Stimulated activated CD8-positive, alpha-beta memory T cell treated with anti-CD3 and anti-CD28 coated beads, Interleukin-12 subunit alpha, Interleukin-12 subunit beta, amount 100 ng/mL, for 4 hours (primary cell): ENCODE results near the gene PRKCQ.

ENCODE experiments used
- DNase-seq: peaks from one replicate; pipeline ENCODE4 v3.0.0-alpha.2; 2020; ENCODE audit warnings: low read depth

The PRKCQ gene

DNA sequence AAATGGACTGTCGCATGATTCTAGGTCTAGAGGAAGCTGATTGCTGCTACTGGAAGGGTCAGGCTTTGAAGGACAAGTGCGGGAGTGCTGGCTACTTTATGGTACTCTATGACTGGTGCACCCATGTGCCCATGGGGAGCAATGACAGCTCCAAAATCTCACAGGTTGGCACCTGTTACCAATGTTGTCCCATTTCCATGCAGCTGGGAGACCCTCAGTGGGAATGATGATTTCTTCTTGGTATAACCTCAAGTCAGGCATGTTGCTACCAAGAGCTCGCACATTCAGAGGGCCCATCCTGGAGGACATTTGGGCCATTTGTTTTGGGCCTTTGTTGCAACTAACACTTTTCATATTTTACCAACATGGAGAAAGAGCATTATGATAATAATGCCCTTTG is 174.4 kb downstream of the PRKCQ start:
- no peak for DNase-seq

DNA sequence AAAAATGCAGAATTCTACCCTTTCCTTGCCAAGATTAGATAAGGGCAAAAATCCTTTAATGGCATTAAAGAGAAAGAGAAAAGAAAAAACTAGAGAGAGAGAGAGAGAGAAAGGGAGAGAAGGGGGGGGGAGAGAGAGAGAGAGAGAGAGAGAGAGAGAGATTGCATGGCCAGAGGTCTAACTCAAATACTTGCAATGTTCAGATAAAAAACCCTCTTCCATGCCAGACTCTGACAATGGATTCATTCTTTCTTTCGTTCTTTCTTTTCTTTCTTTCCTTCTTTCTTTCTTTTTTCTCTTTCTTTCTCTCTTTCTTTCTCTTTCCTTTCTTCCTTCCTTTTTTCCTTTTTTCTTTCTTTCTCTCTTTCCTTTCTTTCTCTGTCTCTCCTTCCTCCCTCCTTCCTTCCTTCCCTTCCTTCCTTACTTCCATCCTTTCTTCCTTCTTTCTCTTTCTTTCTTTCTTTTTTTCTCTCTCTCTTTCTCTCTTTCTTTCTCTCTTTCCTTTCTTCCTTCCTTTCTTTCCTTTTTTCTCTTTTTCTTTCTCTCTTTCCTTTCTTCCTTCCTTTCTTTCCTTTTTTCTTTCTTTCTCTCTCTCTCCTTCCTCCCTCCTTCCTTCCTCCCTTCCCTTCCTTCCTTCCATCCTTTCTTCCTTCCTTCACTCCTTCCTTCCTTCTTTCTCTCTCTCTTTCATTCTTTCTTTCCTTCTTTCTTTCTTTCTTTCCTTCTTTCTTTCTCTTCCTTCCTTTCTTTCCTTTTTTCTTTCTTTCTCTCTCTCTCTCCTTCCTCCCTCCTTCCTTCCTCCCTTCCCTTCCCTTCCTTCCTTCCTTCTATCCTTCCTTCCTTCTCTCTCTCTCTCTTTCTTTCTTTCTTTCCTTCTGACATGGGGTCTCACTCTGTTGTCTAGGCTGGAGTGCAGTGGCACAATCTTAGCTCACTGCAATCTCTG is 175.7 kb downstream of the PRKCQ start:
- no peak for DNase-seq

DNA sequence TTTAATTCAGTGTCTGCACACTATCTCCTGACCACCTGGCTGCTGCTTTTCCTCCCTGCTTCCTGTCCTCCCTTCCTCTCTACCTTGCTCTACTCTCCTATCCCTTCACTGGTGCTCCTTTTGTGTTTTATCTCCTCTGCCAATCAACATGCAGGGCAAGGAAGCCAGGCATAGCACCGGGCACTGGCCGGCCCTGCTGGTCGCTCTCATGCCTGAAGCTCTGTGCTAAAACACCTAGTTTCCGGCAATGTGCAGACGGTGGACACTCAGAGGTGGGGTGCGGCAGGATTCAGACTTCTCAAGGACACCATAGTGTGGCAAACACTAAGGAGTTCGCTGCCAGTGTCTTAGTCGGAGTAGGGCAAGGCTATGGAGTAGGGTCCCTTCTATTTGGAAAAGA is 177.1 kb downstream of the PRKCQ start:
- DNase-seq: no peak

DNA sequence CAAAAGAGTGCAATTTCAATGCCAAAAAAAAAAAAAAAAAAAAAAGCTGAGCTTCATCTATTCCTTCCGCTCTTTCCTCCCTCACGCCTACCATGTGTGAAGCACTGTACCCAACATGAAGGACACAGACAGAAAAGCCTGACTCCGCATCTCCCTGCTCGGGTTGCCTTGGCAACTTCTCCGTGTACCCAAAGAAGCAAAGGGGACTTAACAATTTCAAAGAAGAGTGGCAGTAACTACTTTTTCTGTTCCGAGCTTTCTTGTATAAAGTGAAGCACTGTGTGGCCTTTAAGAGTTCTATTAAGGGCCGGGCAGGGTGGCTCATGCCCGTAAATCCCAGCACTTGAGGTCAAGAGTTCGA is 177.7 kb downstream of the PRKCQ start:
- DNase-seq: no peak

DNA sequence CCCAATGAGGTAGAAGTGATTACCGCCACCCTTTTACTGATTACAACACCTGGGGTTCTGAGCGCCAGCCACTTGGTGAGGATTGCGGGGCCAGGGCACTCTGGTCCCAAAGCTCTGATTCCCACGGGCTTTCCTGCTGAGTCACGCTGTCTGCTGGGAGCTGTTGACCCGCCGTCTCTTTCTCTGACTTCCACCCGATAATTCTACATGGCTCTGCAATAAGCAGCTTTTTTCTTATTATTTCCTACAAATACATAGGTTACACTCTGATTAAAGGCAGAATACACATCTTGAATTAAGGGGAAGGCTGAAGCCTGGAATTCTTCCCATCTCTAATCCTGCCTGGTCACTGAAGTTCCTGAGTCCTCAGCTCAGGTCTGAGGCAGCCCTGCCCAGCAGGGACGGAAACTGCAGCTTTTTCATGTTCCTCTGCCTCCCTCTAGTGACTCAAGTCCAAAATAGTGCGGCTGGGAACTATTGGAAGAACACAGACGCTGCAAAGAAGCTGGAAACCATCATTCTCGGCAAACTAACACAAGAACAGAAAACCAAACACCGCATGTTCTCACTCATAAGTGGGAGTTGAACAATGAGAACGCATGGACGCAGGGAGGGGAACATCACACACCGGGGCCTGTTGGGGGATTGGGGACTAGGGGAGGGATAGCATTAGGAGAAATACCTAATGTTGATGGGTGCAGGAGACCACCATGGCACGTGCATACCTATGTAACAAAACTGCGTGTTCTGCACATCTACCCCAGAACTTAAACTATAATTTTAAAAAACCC is 178.3 kb downstream of the PRKCQ start:
- DNase-seq: no peak

DNA sequence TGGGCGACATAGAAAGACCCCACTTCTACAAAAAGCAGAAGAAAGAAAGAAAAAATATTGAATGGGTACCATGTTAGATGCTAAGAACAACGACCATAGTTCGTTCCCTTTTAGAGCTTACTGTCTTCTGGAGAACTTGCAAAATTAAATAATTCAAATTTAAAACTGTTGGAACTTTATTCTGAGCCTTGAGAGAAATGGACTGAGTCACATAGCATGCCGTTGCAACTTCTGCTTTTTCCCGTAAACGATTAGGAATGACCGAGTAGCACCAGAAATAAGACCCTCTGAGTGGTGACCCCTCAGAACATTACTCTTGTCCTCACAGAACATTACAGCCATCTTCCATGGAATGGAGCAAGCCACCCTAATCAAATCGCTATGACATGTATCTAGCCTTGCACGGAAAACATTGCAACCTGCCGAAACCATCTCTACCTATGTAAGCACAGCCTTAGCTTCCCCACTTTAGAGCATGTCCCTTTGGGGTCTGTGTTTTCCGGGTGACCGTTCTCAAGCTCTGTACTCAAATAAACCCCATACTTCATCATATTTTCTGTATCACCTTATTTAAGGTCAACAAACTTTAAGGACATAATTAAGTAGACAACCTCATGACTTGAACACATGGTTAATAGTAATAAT is 179.1 kb downstream of the PRKCQ start:
- DNase-seq: no peak

DNA sequence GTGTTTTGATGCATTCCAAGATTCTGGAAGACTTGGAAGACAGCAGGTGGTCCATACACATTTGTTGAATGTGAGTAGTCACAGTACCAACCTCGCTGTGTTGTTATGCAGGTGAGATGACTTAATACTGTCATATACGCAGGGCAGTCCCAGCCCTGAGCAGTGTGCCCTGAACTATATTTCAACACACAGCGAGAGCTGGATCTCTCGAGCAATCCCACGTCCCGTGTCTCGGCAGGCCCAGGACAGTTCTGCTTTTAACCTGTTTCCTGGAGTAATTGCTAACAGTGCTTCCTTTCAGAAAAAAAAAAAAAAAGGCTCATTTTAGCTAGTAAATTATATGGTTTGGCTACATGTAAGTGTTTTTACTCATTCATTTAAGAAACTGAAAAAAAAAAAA is 179.7 kb downstream of the PRKCQ start:
- DNase-seq: no peak

DNA sequence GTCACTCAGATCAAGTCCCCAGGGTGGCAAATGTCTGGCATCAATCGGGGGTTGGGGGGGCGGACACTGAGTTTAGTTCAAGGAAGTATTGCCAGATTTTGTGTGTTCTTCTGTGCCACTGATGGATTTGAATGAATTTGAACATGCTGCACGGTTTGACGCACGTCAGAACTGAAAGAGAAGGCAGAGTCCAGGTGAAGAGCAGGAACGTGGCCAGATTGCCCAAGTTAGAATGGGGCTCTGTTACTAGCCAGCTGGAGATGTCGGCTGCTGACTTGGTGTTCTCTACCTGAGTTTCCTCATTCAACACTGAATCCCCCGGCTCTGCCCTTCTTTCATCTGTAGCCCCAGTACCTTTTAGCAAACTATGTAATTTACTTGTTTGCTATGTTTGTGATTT is 180.2 kb downstream of the PRKCQ start:
- no peak for DNase-seq

DNA sequence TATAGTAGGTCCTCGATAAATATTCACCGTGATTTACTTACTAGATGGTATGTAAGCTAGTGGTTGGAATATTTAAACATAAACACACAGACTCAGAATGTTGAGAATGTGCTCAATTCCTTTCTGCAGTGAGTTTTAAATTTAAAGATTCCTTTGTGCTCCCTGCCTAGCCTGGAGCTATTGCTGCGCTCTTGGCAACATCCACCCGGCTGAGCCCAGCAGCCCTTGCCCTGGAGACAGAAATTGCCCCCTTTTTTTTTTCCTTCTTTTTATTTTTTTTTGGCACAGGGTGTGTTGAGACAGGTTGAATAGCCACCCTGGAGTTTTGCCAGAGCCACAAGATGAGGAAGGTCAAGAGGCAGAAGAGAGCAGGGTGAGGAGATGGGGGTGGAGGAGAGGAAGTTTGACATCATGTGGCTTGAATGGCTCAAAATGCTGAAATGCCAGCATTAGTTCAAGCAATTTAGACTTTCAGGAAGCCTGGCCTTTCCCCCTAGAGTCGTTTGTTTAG is 180.8 kb downstream of the PRKCQ start:
- DNase-seq: no peak

DNA sequence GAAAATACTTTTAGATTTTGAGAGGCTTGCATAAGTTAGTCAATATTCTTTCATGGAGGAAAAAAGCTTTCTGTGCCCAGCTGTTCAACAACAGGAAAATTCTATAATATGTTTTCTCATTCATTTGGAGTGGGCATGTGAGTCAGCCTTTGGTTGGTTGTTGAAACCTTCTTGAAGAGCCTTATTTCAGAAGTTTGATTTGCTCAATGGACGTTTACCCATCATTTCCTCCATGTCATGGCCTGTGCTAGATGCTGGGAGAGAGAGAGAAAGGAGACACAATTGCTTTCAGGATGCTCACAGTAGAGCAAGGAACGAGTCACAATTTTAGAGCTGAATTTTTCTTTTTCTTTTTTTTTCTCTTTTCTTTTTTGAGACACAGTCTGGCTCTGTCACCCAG is 181.7 kb downstream of the PRKCQ start:
- DNase-seq: no peak

DNA sequence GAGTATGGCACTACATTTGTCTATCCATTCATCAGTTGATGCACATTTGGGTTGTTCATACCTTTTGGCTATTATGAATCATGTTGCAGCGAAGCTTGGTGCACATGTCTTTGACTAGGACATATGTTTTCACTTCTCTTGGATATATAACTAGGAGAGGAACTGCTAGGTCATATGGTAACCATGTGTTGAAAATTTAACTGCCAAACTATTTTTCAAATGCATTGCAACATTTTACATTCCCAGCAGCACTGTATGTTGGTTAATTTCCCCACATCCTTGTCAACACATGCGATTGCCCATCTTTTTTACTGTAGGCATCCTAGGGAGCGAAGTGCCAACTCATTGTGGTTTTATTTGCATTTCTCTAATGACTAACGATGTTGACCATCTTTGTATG is 183.4 kb downstream of the PRKCQ start:
- no peak for DNase-seq

DNA sequence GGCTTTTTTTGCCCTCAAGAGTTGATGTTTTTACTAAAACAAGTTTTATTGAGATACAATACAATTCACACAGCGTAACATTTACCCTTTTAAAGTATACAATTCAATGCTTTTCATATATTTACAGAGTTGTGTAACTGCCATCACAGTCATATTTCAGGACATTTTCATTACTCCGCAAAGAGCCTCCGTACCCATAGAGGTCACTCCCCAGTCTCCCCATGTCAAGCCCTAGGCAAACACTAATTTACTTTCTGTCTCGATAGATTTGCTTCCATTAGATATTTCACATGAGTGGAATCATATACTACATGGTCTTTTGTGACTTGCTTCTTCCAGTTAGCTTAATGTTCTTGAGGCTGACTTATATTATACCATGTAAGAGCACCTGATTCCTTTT is 183.8 kb downstream of the PRKCQ start:
- no peak for DNase-seq

DNA sequence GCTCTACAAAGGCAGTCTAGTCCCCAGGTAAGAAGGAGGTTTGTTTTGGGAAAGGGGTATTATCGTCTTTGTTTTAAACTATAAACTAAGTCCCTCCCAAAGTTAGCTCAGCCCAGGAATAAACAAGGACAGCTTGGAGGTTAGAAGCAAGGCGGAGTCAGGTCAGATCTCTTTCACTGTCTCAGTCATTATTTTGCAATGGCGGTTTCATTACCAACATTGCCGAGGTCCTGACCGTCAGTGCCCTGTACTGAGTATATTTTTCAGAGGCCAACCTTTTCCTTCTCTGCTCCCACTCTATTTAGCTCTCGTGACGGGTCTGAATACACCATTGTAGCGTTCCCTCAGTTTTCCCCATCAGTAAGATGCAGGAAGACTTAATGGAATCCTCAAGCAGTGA is 184.5 kb downstream of the PRKCQ start:
- DNase-seq: no peak

DNA sequence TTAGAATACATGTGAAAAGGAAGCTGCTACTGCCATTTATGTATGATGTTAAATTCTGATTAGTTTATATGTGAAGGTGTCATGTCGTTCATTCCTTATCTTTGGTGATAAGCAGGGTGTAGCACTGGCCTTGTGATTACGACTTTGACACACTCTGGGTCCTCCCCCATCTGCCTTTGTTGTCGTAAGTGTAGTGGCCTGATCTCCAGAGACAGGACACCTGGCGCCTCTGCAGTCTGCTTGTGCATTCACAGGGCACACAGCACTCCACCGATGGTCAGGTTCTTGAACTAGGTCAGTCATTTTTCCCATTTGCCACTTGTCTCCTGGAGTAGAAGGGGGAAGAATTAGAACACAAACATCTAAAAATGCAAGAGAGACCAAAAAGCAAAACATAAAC is 186.0 kb downstream of the PRKCQ start:
- no peak for DNase-seq

DNA sequence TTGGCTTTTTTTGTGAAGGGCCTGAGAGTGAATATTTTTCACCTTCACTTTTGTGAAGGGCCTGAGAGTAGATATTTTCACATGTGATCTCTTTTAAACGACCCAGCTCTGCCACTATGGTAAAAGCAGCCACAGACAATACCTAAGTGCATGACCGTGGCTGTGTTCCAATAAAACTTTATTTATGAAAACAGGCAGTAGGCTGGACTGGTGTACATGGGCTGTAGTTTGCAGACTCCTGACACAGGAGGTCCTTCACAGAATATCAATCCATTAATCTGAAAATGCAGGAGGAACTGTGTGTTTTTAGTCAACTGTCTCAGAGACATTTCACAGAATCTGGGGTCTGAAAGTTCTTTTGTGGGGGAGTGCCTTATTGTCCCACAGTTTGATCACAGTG is 186.9 kb downstream of the PRKCQ start:
- DNase-seq: no peak

DNA sequence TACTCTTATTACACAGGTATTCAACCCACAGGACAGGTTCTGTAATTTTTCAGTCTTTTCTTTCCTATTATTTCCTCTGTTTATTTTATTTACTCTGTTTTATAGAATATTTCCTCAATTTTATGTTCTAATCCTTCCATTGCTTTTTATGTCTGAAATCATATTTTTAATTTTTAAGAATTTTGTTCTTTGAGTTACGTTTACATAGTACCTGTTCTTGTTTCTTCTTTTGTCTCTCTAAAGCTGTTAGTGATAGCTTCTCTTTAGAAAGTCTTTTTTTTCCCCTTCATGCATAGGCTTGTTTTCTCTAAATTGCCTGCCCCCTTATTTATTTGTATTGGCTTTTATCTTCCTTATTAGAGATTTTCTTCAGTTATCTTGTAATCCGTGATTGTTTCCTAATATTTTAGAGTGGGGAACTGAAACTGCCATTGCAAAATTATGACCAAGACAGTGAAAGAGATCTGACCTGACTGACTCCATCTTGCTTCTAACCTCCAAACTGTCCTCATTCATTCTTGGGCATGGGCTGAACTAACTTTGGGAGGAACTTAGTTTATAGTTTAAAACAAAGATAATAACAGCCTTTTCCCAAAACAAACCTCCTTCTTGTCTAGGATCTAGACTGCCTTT is 189.7 kb downstream of the PRKCQ start:
- DNase-seq: no peak

DNA sequence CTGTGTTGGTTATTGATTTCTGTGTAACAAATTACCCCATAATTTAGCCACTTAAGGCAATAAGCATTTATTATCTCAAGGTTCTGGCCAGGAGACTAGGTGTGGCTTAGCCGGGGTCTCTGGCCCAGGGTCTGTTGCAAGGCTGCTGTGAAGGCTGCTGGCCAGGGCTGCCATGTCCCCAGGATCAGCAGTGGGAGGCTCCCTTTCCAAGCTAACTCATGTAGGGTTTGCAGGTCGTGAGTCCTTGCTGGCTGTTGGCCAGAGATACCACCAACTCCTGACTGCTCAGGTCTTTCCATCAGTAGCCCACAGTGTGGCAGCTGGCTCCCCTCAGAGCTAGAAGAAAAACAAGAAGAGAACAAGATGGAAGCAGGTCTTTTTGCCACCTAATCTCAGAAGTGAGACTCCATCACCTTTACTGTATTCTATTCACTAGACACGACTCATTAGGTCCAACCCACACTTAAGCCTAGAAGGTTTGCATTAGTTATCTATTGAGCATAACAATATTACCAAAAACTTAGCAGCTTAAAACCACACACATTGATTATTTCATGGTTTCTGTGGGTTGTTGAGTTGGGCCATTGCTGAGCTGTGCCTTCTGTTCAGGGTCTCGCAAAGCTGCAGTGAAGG is 191.7 kb downstream of the PRKCQ start:
- no peak for DNase-seq

DNA sequence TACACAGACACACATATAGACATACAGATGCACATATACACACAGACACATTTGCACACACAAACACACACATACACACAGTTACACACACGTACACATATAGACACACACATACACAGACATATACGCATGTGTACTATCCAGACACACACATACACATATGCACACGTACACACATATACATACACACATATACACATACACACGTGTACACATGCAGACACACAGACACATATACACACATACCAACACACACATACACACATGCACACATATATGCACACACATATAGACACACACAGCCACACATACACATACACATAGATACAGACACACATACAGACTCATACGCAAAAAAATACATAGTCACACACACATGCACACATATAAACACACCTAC is 193.1 kb downstream of the PRKCQ start:
- no peak for DNase-seq

DNA sequence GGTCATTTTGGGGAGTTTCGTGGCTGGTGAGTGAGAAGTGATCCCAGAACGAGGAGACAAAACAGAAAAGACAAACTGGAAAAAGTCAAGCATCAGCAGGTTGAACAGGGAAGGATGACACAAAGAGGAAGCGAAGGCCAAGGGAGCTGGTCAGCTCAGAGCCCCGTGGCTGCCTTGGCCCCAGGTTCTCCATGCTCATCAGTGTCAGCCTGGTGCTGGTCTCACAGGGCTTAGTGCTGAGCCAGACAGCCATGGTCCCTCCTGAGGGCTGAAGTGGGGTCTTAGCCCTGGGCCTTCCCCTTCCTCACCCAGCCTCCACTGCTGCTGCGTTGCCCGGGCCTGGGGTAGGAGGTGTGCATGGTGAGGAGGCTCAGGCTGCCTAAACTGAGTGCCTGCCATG is 193.7 kb downstream of the PRKCQ start:
- DNase-seq: no peak

DNA sequence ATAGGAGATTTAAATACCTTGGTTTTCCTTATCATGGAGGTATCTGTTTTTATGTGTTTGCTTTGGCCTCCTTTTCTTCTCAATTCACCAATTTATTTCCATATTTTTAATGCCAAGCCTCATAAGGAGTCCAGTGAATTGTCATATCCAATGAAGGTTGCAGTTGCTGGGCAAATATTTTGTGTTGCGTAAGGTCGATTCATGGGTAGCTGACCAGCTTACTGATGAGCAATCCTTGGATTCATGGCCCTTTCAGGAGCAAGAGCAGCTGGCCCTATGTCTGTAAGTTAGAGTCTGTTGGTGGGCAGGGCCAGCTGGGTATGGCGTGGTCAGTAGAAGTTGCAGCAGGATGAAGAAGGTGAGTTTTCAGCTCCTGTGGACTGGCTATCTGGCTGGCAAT is 194.4 kb downstream of the PRKCQ start:
- DNase-seq: no peak

DNA sequence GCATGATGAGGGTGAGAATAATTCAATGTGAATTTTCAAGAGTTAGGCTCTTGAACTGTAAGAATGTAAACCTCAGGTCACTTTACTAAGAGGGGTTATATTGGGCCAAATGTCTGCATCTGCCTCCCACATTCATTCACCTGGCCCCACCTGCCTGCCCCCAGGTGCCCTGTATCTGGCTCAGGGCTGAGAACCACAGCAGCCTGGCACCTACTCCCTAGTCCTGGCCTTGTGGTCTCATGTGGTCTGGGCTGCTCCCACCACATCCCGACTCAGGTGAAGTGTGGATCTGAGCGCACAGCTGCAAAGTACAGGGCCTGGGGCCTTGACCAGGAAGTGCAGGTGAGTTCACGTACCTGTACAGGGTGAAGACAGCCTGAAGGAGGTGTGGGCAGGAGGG is 195.2 kb downstream of the PRKCQ start:
- no peak for DNase-seq

DNA sequence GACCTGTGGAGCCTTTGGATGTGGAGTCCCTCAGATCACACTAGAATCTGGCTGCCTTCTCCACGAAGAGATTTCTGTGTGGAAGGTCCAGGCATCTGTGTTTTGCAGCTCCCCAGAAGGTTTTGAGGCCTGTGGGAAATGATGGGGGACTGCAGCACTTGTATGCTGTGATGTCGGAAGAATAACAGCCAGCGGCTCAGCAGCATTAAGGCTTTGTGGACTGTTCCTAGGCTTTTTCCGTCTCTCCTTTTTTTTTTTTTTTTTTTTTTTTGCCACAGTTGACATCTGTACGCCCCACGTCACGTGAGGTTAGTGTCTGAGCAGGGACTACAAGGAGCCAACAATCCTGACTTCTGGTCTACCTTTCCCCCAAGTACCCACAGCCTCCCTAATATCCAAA is 196.0 kb downstream of the PRKCQ start:
- DNase-seq: no peak
